GM23248 (cell line): ENCODE data around the gene PTPRD. TPM values are rescaled to one million over a fixed set of nuclear protein-coding genes. Genes with fewer than 3 reads are reported as not detected.

ENCODE experiments used
- DNase-seq: peaks from one replicate; pipeline ENCODE4 v3.0.0-alpha.2; 2015
- H2AFZ ChIP-seq: fragments of 200-600 bp; sonication (generic); 2 replicates; pipeline ENCODE4 v1.6.1; 2016; ENCODE audit warnings: antibody characterized with exemption
- H3F3A ChIP-seq: fragments of 200-600 bp; sonication (generic); 2 replicates; pipeline ENCODE4 v1.6.1; 2016; ENCODE audit warnings: mild to moderate bottlenecking, antibody characterized with exemption, mixed run types; ENCODE audit not compliant: insufficient read depth
- H3K27ac ChIP-seq: fragments of 200-600 bp; sonication (generic); 2 replicates; pipeline ENCODE4 v1.5.1; 2016; ENCODE audit warnings: mild to moderate bottlenecking
- H3K27me3 ChIP-seq: fragments of 200-600 bp; sonication (generic); replicated peaks from 2 replicates; pipeline ENCODE4 v1.6.1; 2016; ENCODE audit warnings: mild to moderate bottlenecking; ENCODE audit not compliant: insufficient read depth
- H3K36me3 ChIP-seq: fragments of 200-600 bp; sonication (generic); 2 replicates; pipeline ENCODE4 v1.6.1; 2016; ENCODE audit warnings: low read depth, mild to moderate bottlenecking
- H3K4me1 ChIP-seq: fragments of 200-600 bp; sonication (generic); 2 replicates; pipeline ENCODE4 v1.6.1; 2016; ENCODE audit warnings: mild to moderate bottlenecking; ENCODE audit not compliant: insufficient read depth
- H3K4me2 ChIP-seq: fragments of 200-600 bp; sonication (generic); one replicate; pipeline ENCODE4 v1.6.1; 2016; ENCODE audit warnings: mild to moderate bottlenecking; ENCODE audit not compliant: unreplicated experiment
- H3K4me3 ChIP-seq: fragments of 200-600 bp; sonication (generic); 2 replicates; pipeline ENCODE4 v1.5.1; 2016; ENCODE audit warnings: mild to moderate bottlenecking
- H3K79me2 ChIP-seq: fragments of 200-600 bp; sonication (generic); 2 replicates; pipeline ENCODE4 v1.6.1; 2016; ENCODE audit warnings: mild to moderate bottlenecking; ENCODE audit not compliant: insufficient read depth
- H3K9ac ChIP-seq: fragments of 200-600 bp; sonication (generic); 2 replicates; pipeline ENCODE4 v1.6.1; 2016; ENCODE audit warnings: mild to moderate bottlenecking
- H3K9me2 ChIP-seq: fragments of 200-600 bp; sonication (generic); 2 replicates; pipeline ENCODE4 v1.6.1; 2016; ENCODE audit warnings: mixed run types, mild to moderate bottlenecking, moderate library complexity; ENCODE audit not compliant: insufficient read depth
- H3K9me3 ChIP-seq: fragments of 200-600 bp; sonication (generic); one replicate; pipeline ENCODE4 v1.6.1; 2017; ENCODE audit warnings: low read depth
- H4K20me1 ChIP-seq: fragments of 200-600 bp; sonication (generic); 2 replicates; pipeline ENCODE4 v1.6.0; 2016; ENCODE audit not compliant: insufficient read depth
- EZH2 ChIP-seq: fragments of 200-600 bp; sonication (generic); IDR thresholded peaks from 2 replicates; pipeline ENCODE4 v1.6.1; 2018; ENCODE audit warnings: antibody characterized with exemption, mild to moderate bottlenecking; ENCODE audit not compliant: insufficient read depth, poor library complexity, severe bottlenecking
- EZH2phosphoT487 ChIP-seq: fragments of 200-600 bp; sonication (generic); IDR thresholded peaks from 2 replicates; pipeline ENCODE4 v1.6.1; 2018; ENCODE audit warnings: antibody characterized with exemption, moderate library complexity, mild to moderate bottlenecking, low read depth; ENCODE audit not compliant: insufficient read depth
- WGBS, 2 experiments: methylation state at CpG; one replicate each; pipeline ENCODE4 v1.1.6; 2015 to 2017; ENCODE audit warnings: low lambda C conversion rate in 2 of 2, low coverage in 1 of 2; ENCODE audit errors: missing lambda C conversion rate in 2 of 2; 5-methylcytosine and 5-hydroxymethylcytosine counted together
- in situ Hi-C: fragments of 300-500 bp; cut with MboI; formaldehyde crosslinking; loops from 2 replicates; pipeline ENCODE4 v1.15.0; 2020
- polyA plus RNA-seq: library from polyadenylated mRNA; unstranded; fragments of >200 nt; fragmentation: Nextera tagmentation; extraction: Ambion mirVana; gene quantifications from 2 replicates; pipeline ENCODE4 v1.2.1, GENCODE V29; 2016
- total RNA-seq: library from RNA; depleted of rRNA; stranded (reverse); fragments of >200 nt; shearing (Covaris generic); gene quantifications from 2 replicates; pipeline ENCODE4 v1.2.3, GENCODE V29; 2014

The PTPRD gene
- total and polyA plus RNA-seq, 2 experiments from 2014 or later = 0.05 TPM; not detected in 1

- WGBS, 2 experiments = 28% methylated on average over 4 of the region's 4 CpGs
- H3K9me3 ChIP-seq = no peaks in the 10 kb centered on the region
- in situ Hi-C loops = no loop called here
Measured at GRCh38 chr9:10605388-10605787, 7.4 kb downstream of the PTPRD start.

GRCh38 chr9:10604927-10605326 is 7.9 kb downstream of the PTPRD start:
- in situ Hi-C loops = no loop called here
- H3K9me3 ChIP-seq = no peaks in the 10 kb centered on the region
- H3F3A ChIP-seq = no peaks in the 10 kb centered on the region
- DNase-seq = no peak
- no peak overlapping the region for H3K9ac ChIP-seq
- no peaks in the 10 kb centered on the region for H4K20me1 ChIP-seq
- no peak overlapping the region for H3K4me2 ChIP-seq
- 16 to 17% methylated on average over 1 of the region's 1 CpG for whole genome bisulfite sequencing, 2 experiments
- H3K4me3 ChIP-seq = no peak overlapping the region
- no peak overlapping the region for H2AFZ ChIP-seq
- H3K27ac ChIP-seq = no peak overlapping the region
- H3K4me1 ChIP-seq = no peaks in the 10 kb centered on the region
- no peaks in the 10 kb centered on the region for H3K9me2 ChIP-seq
- no peaks in the 10 kb centered on the region for H3K36me3 ChIP-seq
- no peaks in the 10 kb centered on the region for H3K27me3 ChIP-seq
- H3K79me2 ChIP-seq = no peaks in the 10 kb centered on the region
- TF ChIP-seq EZH2phosphoT487 (no peak), EZH2 (no peak)

More at GRCh38 chr9:10605388-10605787, 7.4 kb downstream of the PTPRD start:
- H3K9ac ChIP-seq = no peak overlapping the region
- no peaks in the 10 kb centered on the region for H3K36me3 ChIP-seq
- no peak for DNase-seq
- H2AFZ ChIP-seq = no peak overlapping the region
- TF ChIP-seq EZH2phosphoT487 (no peak), EZH2 (no peak)
- H3K4me1 ChIP-seq = no peaks in the 10 kb centered on the region
- H3F3A ChIP-seq = no peaks in the 10 kb centered on the region
- H3K79me2 ChIP-seq = no peaks in the 10 kb centered on the region
- no peaks in the 10 kb centered on the region for H4K20me1 ChIP-seq
- no peaks in the 10 kb centered on the region for H3K9me2 ChIP-seq
- no peak overlapping the region for H3K27ac ChIP-seq
- H3K4me2 ChIP-seq = no peak overlapping the region
- 0 out of 2 replicates have a peak, but pooled peaks cover under 1% of the 10 kb centered on the region for H3K27me3 ChIP-seq
- H3K4me3 ChIP-seq = no peak overlapping the region

DNA sequence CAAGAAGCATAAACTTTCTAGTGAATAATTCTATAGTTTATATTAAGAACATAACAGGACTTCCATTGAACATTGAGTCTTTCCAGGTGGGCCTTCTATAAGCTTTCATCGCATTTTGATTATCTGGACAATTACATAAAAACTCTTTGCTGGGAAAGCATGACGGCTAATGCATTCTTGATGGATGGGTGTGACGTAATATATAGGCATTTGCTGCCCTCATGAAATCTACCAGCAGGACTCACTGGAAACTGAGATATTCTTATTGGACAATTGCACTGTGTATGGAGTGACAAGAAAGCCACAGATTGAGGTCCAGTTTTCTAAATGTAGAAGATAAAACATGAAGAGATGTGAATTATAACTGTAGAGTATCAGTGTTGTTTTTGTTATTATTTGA is 15.0 kb downstream of the PTPRD start:
- TF ChIP-seq EZH2 (no peak), EZH2phosphoT487 (no peak)
- no peak for DNase-seq
- Histone ChIP-seq H3F3A (no peaks in the 10 kb centered on the region), H3K4me3 (no peak overlapping the region), H3K4me2 (no peak overlapping the region), H3K9me3 (no peaks in the 10 kb centered on the region), H3K9me2 (no peaks in the 10 kb centered on the region), H3K36me3 (no peaks in the 10 kb centered on the region), H3K4me1 (no peaks in the 10 kb centered on the region), H3K27me3 (no peaks in the 10 kb centered on the region), H2AFZ (no peak overlapping the region), H3K79me2 (no peaks in the 10 kb centered on the region), H3K27ac (no peak overlapping the region), H3K9ac (no peak overlapping the region), H4K20me1 (no peaks in the 10 kb centered on the region)
- in situ Hi-C loops = no loop called here
- WGBS, 2 experiments = 26 to 29% methylated on average over 3 of the region's 3 CpGs

DNA sequence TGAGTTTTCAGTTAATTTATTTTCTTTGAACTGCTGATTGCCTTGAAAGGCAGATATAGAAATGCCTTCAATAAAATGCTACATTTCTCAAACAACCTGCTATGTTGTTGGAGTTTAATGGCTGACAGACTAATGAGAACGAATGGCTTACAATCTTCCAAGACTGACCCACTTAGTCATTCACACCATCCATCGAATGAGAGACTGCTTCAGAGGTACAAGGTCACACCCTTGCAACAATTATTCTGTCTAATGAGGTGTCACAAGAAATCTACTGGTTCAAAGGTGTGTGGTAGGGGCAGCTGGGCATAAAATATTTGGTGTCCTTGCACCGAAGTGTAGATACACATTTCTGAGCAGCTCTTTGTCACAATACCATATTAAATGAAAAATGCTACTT is 18.3 kb downstream of the PTPRD start:
- Histone ChIP-seq H4K20me1 (no peaks in the 10 kb centered on the region), H3K4me3 (no peak overlapping the region), H2AFZ (no peak overlapping the region), H3K9me3 (no peaks in the 10 kb centered on the region), H3K9me2 (no peaks in the 10 kb centered on the region), H3F3A (no peaks in the 10 kb centered on the region), H3K79me2 (no peaks in the 10 kb centered on the region), H3K36me3 (no peaks in the 10 kb centered on the region), H3K4me2 (no peak overlapping the region), H3K27me3 (no peaks in the 10 kb centered on the region), H3K27ac (no peak overlapping the region), H3K9ac (no peak overlapping the region), H3K4me1 (no peaks in the 10 kb centered on the region)
- TF ChIP-seq EZH2phosphoT487 (no peak), EZH2 (no peak)
- in situ Hi-C loops = no loop called here
- WGBS, 2 experiments = 3 to 6% methylated on average over 3 of the region's 3 CpGs
- no peak for DNase-seq

- DNase-seq = no peak
- Histone ChIP-seq H3K9me2 (no peaks in the 10 kb centered on the region), H3F3A (no peaks in the 10 kb centered on the region), H2AFZ (no peak overlapping the region), H3K4me3 (no peak overlapping the region), H3K27me3 (no peaks in the 10 kb centered on the region), H3K9me3 (no peaks in the 10 kb centered on the region), H3K9ac (no peak overlapping the region), H3K4me2 (no peak overlapping the region), H3K4me1 (no peaks in the 10 kb centered on the region), H3K27ac (no peak overlapping the region), H3K36me3 (no peaks in the 10 kb centered on the region), H4K20me1 (no peaks in the 10 kb centered on the region), H3K79me2 (no peaks in the 10 kb centered on the region)
- in situ Hi-C loops = no loop called here
- 31 to 34% methylated on average over 6 of the region's 6 CpGs for WGBS, 2 experiments
- TF ChIP-seq EZH2phosphoT487 (no peak), EZH2 (no peak)
Measured at GRCh38 chr9:10586407-10586806, 26.4 kb downstream of the PTPRD start.
